ENCODE data around the gene CFAP119.
A peak's percentile ranks its signal among the peaks of the same experiment; 100 is the strongest.

DNA sequence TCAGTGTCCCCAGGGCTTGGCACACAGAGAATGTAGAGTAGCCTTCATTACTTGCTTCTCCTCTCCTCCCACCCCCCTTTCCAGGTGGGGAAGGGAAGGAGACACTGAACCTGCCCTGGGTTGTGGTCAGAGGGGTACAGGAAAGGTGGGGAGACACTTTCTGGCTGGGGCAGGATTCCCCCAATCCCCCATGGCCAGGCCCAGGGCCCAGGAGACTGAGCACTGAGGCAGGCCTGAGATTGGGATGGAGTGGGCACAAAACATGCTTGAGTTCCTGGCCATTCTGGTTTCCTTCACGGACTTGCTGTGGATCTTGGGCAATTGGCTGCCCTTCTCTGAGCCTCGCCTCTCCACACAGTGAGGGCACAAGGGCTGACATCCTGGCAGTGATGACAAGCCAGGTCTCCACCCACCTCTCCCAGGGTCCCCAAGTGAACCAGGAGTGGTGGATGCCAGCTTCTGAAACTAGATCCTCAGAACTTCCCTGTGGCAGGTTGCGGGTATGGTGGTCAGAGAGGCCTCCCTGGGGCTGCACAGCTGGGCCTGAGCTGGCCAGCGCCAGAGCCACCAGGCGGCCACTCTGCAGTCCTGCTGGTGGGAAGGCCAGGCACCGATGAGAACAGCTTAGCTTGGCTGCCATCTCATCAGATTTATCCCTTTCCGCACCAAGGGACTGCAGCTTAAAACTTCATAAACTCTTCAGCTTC is 15.9 kb upstream of the CFAP119 start:
- TF ChIP-seq POLR2A (IDR thresholded peaks at IDR 0.05; ENCODE audit: low read depth, low read length) (peak; percentile 28), POLR2AphosphoS5 (IDR thresholded peaks at IDR 0.05; ENCODE audit: insufficient read depth, low read depth, low read length) (no peak), EZH2 (IDR thresholded peaks at IDR 0.05; ENCODE audit: borderline replicate concordance, low read depth, low read length, severe bottlenecking) (no peak), MYC (IDR thresholded peaks at IDR 0.05; ENCODE audit: low read depth, low read length) (no peak), FOS (IDR thresholded peaks at IDR 0.05; ENCODE audit: borderline replicate concordance, insufficient read depth, low read length) (no peak)
- TF ChIP-seq, protein P1, sequence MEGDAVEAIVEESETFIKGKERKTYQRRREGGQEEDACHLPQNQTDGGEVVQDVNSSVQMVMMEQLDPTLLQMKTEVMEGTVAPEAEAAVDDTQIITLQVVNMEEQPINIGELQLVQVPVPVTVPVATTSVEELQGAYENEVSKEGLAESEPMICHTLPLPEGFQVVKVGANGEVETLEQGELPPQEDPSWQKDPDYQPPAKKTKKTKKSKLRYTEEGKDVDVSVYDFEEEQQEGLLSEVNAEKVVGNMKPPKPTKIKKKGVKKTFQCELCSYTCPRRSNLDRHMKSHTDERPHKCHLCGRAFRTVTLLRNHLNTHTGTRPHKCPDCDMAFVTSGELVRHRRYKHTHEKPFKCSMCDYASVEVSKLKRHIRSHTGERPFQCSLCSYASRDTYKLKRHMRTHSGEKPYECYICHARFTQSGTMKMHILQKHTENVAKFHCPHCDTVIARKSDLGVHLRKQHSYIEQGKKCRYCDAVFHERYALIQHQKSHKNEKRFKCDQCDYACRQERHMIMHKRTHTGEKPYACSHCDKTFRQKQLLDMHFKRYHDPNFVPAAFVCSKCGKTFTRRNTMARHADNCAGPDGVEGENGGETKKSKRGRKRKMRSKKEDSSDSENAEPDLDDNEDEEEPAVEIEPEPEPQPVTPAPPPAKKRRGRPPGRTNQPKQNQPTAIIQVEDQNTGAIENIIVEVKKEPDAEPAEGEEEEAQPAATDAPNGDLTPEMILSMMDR (IDR thresholded peaks at IDR 0.05; ENCODE audit: extremely low read depth in 1 of 2, insufficient read depth in 1 of 2, low read depth in 1 of 2, low read length in 2 of 2) = no peak
- TF ChIP-seq, protein P2, sequence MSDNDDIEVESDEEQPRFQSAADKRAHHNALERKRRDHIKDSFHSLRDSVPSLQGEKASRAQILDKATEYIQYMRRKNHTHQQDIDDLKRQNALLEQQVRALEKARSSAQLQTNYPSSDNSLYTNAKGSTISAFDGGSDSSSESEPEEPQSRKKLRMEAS (IDR thresholded peaks at IDR 0.05; ENCODE audit: insufficient read depth, insufficient read length) = no peak

Data from endothelial cell of umbilical vein (primary cell).